ENCODE data around the gene SEMA4A.

GRCh38 chr1:156155756-156156510 lies 2.5 kb downstream of the SEMA4A start:
- no peak for TF ChIP-seq CTCF (conservative IDR thresholded peaks at IDR 0.05)
- TF ChIP-seq ZFX (IDR thresholded peaks at IDR 0.05), result no peak

Measured in C4-2B (cell line).